DMS79 treated with DMSO at 0.1 percent for 48 hours (cell line): ENCODE data around the gene MAGED4B.
"Not testable (repeated sequence)": the region's sequence is repeated elsewhere in the genome, so short reads cannot be mapped to it uniquely, and the experiment has no call there.

Experiments
- DNase-seq: peaks from one replicate; lab custom pipeline; 2025; lab: John Stamatoyannopoulos, UW

Gene MAGED4B

GRCh38 chrX:52068666-52069640, at the start of gene MAGED4B:
Gene MAGED4B, minus strand, starts transcription at chrX:52069183. Its CDS starts 1,011 bp downstream, at chrX:52068172.
- DNase-seq = not testable (repeated sequence)

- DNase-seq = no peak
Observed at GRCh38 chrX:52118262-52118661, 49.3 kb upstream of the MAGED4B start.

GRCh38 chrX:52082578-52082977, 13.6 kb upstream of the MAGED4B start:
- no peak for DNase-seq

- no peak for DNase-seq
Observed at GRCh38 chrX:52078131-52078530, 9.1 kb upstream of the MAGED4B start.

GRCh38 chrX:52042288-52042687, 26.7 kb downstream of the MAGED4B start:
- not testable (repeated sequence) for DNase-seq

- DNase-seq = no peak
Observed at GRCh38 chrX:52034211-52034610, 34.8 kb downstream of the MAGED4B start.

GRCh38 chrX:52031371-52031770, 37.6 kb downstream of the MAGED4B start:
- DNase-seq = no peak

- no peak for DNase-seq
Observed at GRCh38 chrX:52015794-52016193, 53.2 kb downstream of the MAGED4B start.
